Lung (tissue), 12 donors: Measurements from ENCODE around the gene AGPAT1. TPM values are rescaled to one million over a fixed set of nuclear protein-coding genes. Genes with fewer than 3 reads are reported as not detected.

ENCODE experiments used
- ATAC-seq: fragments of 200-7000 bp; cut with Tn5 transposase; one replicate; pipeline ENCODE4 v1.9.1; 2020; ENCODE audit warnings: moderate number of reproducible peaks; ENCODE audit not compliant: insufficient read depth, low FRiP score
- DNase-seq, 3 donors: peaks; one replicate each; pipeline ENCODE4 v3.0.0-alpha.2; 2013 to 2017
- H3K27ac ChIP-seq, 2 donors: one replicate each; pipeline ENCODE4 v1.5.1; 2013; ENCODE audit warnings: mild to moderate bottlenecking in 2 of 2, moderate library complexity in 2 of 2, control low read depth in 1 of 2, inconsistent platforms in 1 of 2, low read depth in 1 of 2, low read length in 1 of 2
- H3K27me3 ChIP-seq, 3 donors: one replicate each; pipeline ENCODE4 v1.5.1; 2013; ENCODE audit warnings: low read length in 2 of 3; ENCODE audit not compliant: control insufficient read depth in 3 of 3, insufficient read depth in 3 of 3
- H3K36me3 ChIP-seq, 4 donors: one replicate each; pipeline ENCODE4 v1.5.1; 2013; ENCODE audit warnings: low read length in 4 of 4, mild to moderate bottlenecking in 1 of 4, moderate library complexity in 1 of 4; ENCODE audit not compliant: control insufficient read depth in 4 of 4, insufficient read depth in 4 of 4
- H3K4me1 ChIP-seq, 5 donors: one replicate each; pipeline ENCODE4 v1.5.1; 2013; ENCODE audit warnings: low read length in 5 of 5, mild to moderate bottlenecking in 2 of 5, moderate library complexity in 1 of 5; ENCODE audit not compliant: control insufficient read depth in 5 of 5, insufficient read depth in 5 of 5
- H3K4me3 ChIP-seq: one replicate; pipeline ENCODE4 v1.5.1; 2013; ENCODE audit warnings: mild to moderate bottlenecking, control low read depth, moderate library complexity
- H3K9ac ChIP-seq, 2 donors: one replicate each; pipeline ENCODE4 v1.5.1; 2013; ENCODE audit warnings: low read length in 2 of 2, control low read depth in 1 of 2; ENCODE audit not compliant: insufficient read depth in 1 of 2
- H3K9me3 ChIP-seq, 4 donors: one replicate each; pipeline ENCODE4 v1.5.1; 2013; ENCODE audit warnings: low read length in 3 of 4, mild to moderate bottlenecking in 1 of 4, moderate library complexity in 1 of 4; ENCODE audit not compliant: control insufficient read depth in 4 of 4, insufficient read depth in 3 of 4
- CTCF ChIP-seq: IDR thresholded peaks from 2 replicates; pipeline ENCODE4 v1.5.1; 2012; ENCODE audit warnings: mild to moderate bottlenecking; ENCODE audit errors: control extremely low read depth, extremely low read depth
- WGBS, 2 donors: extraction: QIAGEN DNeasy Blood & Tissue Kit; methylation state at CpG; one replicate each; pipeline ENCODE4 v1.1.7; 2013; 5-methylcytosine and 5-hydroxymethylcytosine counted together
- polyA plus RNA-seq, 2 donors: library from polyadenylated mRNA; stranded (reverse); fragments of 200-250 nt; gene quantifications; one replicate each; pipeline ENCODE4 v1.2.1, GENCODE V29; 2013
- total RNA-seq, 2 donors: library from RNA; depleted of rRNA in 1 of 2; stranded (reverse); fragments of >200 nt in 1 of 2; gene quantifications; one replicate each; pipeline ENCODE4 v1.2.1, GENCODE V29; 2014 to 2021
- donor health status: control.
- donor health status: control.
- donor health status: Bipolar disorder and iron deficiency.
- donor health status: healthy.
- donor health status: DM: yes; HTN: yes; CAD: no.

Gene AGPAT1
- total and polyA plus RNA-seq, 4 donors: 24.7 to 52.6 (median 40.5) TPM

GRCh38 chr6:32127717-32128592, 47.9 kb downstream of the AGPAT1 start, which contains the start of gene ATF6B:
Gene ATF6B (minus strand): TSS chr6:32128246. CDS start chr6:32128207, 39 bp downstream.
- TF ChIP-seq CTCF: no peak
- ATAC-seq (peak; percentile 95), DNase-seq (peak; percentile 99 to 100 (median 100))
- Histone ChIP-seq H3K36me3 (peaks cover 0 to 25% (median 16%) of the 10 kb centered on the region in 4 donors), H3K9me3 (no peaks in the 10 kb centered on the region), H3K4me1 (peaks cover 13 to 28% (median 15%) of the 10 kb centered on the region in 5 donors), H3K9ac (peak within 1 kb of the TSS; percentile 83 to 95), H3K27ac (peak within 1 kb of the TSS; percentile 64 to 96), H3K27me3 (no peaks in the 10 kb centered on the region), H3K4me3 (peak within 1 kb of the TSS; percentile 98)
- WGBS, 2 donors: 0 to 1% methylated on average over 42 to 44 of the region's 44 CpGs

- TF ChIP-seq CTCF: no peak
- Histone ChIP-seq H3K27ac (peak overlapping the region in 1 of 2 donors; percentile 96), H3K36me3 (peaks cover 0 to 25% (median 16%) of the 10 kb centered on the region in 4 donors), H3K4me1 (peaks cover 13 to 28% (median 15%) of the 10 kb centered on the region in 5 donors), H3K9ac (peak overlapping the region in 1 of 2 donors; percentile 90), H3K4me3 (peak overlapping the region; percentile 98), H3K27me3 (no peaks in the 10 kb centered on the region), H3K9me3 (no peaks in the 10 kb centered on the region)
- DNase-seq: no peak
- no peak for ATAC-seq
- 4 to 10% methylated on average over 9 of the region's 9 CpGs for WGBS, 2 donors
Measured at GRCh38 chr6:32127409-32127716, 48.5 kb downstream of the AGPAT1 start.

- Histone ChIP-seq H3K36me3 (peaks cover 0 to 28% (median 20%) of the 10 kb centered on the region in 4 donors), H3K27me3 (no peaks in the 10 kb centered on the region), H3K4me3 (no peak overlapping the region), H3K27ac (no peak overlapping the region), H3K9me3 (no peaks in the 10 kb centered on the region), H3K9ac (peak overlapping the region in 1 of 2 donors; percentile 90), H3K4me1 (peaks cover 13 to 28% (median 15%) of the 10 kb centered on the region in 5 donors)
- ATAC-seq: no peak
- no peak for DNase-seq
- WGBS, 2 donors: 61 to 77% methylated on average over 8 of the region's 8 CpGs
- no peak for TF ChIP-seq CTCF
Measured at GRCh38 chr6:32126880-32127279, 49.0 kb downstream of the AGPAT1 start.
